Measurements from ENCODE around the gene CDC123.

GRCh38 chr10:12235796-12236195 lies 39.8 kb downstream of the CDC123 start:
- TF ChIP-seq CTCF (IDR thresholded peaks at IDR 0.05): no peak
- TF ChIP-seq POLR2AphosphoS5 (IDR thresholded peaks at IDR 0.05): no peak

All from suprapubic skin (tissue), 3 donors.